PFSK-1 (cell line): ENCODE measurements around the gene CRNKL1.

Experiments used
- FOXP2 ChIP-seq: optimal IDR thresholded peaks from 2 replicates; pipeline ENCODE3; 2011; ENCODE audit warnings: borderline replicate concordance, control low read depth, inconsistent platforms; ENCODE audit not compliant: insufficient read depth; ENCODE audit errors: extremely low read length, extremely low read depth
- POLR2AphosphoS5 ChIP-seq: IDR thresholded peaks from 2 replicates; pipeline ENCODE4 v1.6.1; 2012; ENCODE audit warnings: low read depth, mild to moderate bottlenecking, control low read depth, low read length, moderate library complexity
- SIN3A ChIP-seq: IDR thresholded peaks from 2 replicates; pipeline ENCODE4 v1.6.1; 2012; ENCODE audit warnings: mild to moderate bottlenecking, low read length, moderate library complexity, borderline replicate concordance; ENCODE audit not compliant: insufficient read depth
- TAF1 ChIP-seq: IDR thresholded peaks from 2 replicates; pipeline ENCODE4 v1.6.1; 2012; ENCODE audit warnings: low read length, control low read depth, borderline replicate concordance; ENCODE audit not compliant: insufficient read depth
- TF ChIP-seq, protein P1 (sequence below), 2 experiments: IDR thresholded peaks; 2 replicates each; pipeline versions ENCODE4 v1.6.1 to v1.8.0; 2011 to 2012; ENCODE audit warnings: low read depth in 2 of 2, low read length in 2 of 2, control low read depth in 1 of 2, inconsistent platforms in 1 of 2, mild to moderate bottlenecking in 1 of 2, moderate library complexity in 1 of 2; ENCODE audit not compliant: insufficient read depth in 1 of 2

Gene CRNKL1

DNA sequence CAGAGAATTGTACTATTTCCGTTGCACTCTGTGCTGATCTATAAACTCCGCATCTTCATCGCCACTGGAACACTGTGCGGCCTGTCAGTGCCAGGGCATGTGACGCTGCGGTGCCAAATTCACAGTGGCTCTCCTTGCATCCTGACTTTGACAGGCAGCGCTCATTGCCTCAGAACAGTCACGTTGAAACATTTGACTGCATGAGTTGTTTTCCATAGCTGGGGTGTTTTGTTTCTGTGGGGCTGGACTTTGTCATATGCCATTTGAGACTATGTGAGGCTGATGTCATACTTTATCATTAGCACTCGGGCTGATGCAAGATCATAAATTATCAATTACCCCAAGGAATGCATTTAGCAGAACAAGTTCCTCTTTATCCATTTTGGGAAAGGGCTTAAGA is 32.8 kb upstream of the CRNKL1 start:
- TF ChIP-seq TAF1 (no peak), FOXP2 (no peak), SIN3A (no peak), POLR2AphosphoS5 (no peak)
- TF ChIP-seq, protein P1, sequence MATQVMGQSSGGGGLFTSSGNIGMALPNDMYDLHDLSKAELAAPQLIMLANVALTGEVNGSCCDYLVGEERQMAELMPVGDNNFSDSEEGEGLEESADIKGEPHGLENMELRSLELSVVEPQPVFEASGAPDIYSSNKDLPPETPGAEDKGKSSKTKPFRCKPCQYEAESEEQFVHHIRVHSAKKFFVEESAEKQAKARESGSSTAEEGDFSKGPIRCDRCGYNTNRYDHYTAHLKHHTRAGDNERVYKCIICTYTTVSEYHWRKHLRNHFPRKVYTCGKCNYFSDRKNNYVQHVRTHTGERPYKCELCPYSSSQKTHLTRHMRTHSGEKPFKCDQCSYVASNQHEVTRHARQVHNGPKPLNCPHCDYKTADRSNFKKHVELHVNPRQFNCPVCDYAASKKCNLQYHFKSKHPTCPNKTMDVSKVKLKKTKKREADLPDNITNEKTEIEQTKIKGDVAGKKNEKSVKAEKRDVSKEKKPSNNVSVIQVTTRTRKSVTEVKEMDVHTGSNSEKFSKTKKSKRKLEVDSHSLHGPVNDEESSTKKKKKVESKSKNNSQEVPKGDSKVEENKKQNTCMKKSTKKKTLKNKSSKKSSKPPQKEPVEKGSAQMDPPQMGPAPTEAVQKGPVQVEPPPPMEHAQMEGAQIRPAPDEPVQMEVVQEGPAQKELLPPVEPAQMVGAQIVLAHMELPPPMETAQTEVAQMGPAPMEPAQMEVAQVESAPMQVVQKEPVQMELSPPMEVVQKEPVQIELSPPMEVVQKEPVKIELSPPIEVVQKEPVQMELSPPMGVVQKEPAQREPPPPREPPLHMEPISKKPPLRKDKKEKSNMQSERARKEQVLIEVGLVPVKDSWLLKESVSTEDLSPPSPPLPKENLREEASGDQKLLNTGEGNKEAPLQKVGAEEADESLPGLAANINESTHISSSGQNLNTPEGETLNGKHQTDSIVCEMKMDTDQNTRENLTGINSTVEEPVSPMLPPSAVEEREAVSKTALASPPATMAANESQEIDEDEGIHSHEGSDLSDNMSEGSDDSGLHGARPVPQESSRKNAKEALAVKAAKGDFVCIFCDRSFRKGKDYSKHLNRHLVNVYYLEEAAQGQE (IDR thresholded peaks at IDR 0.05; ENCODE audit: insufficient read depth in 1 of 2, low read depth in 2 of 2, low read length in 2 of 2), result no peak

DNA sequence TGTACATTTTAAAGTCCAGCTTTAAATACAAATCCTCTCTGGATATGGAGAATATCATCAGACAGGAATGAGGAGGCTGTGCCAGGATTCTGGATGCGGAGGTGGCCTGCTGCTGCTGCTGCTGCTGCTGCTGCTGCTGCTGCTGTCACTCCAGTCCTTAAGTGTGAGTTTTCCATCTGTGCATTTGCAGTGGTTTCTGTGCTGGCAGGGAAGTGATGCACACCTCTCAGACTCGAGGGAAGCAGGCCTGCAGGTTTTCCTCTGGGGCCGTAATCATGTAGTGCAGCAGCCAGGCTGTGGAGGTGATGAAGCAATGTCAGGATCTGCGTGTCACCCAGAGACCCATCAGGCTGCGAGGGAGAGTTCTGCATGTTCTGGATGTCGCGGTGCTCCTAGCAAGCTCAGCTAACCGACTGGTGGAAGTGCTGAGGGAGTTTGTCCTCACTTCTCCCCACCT is 32.1 kb upstream of the CRNKL1 start:
- TF ChIP-seq SIN3A (no peak), FOXP2 (no peak), TAF1 (no peak), POLR2AphosphoS5 (no peak)
- TF ChIP-seq, protein P1 (IDR thresholded peaks at IDR 0.05; ENCODE audit: insufficient read depth in 1 of 2, low read depth in 2 of 2, low read length in 2 of 2), result no peak

DNA sequence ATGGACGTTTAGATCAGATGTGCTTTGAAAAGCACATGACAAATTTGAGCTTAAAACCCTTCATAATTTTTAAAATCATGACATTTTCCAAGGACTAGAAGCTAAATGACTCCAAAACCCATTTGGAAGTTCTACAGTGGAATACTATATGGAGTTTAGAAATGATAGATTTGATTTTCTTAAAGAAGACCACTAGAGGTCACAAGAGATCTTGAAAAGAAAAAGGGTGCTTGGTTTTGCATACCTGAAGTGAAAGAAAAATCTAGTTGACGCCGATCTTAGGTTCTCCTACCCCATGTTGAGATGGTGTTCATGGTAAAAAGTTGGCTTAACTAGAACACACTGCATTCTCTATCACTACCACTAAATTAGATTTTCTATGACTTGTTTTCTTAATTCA is 31.5 kb upstream of the CRNKL1 start:
- TF ChIP-seq FOXP2 (no peak), SIN3A (no peak), TAF1 (no peak), POLR2AphosphoS5 (no peak)
- TF ChIP-seq, protein P1 (IDR thresholded peaks at IDR 0.05; ENCODE audit: insufficient read depth in 1 of 2, low read depth in 2 of 2, low read length in 2 of 2), result no peak

DNA sequence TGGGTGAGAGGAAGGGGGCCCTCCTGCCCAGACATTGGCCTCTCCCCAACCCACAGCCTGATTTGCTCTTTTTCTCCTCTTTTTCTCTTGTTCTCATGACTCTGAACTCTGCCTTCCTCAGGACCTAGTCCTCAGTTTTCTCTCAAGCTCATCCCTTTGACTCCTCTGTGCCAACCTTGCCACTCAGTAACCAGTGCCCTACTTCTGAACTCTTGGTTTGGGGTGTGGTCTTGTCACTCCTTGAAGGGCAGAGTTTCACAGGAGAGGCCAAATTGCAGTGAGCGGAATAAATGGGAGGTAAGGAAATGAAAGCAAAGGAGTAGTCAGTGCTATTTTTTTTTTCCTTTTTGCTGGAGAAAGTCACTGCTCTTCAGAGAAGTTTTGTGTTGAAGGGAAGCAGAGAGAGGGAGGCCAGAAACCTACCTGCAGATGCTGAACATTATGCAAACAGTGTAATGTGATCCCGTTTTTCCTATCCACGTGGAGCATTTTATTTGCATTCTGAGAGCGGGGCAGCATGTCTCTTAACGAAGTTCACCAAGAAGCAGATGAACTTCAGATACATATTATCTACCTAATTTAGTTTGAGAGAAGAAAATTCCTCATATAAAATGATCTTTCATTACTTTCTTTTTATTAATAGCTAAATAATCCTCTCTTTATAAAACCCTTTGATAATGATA is 27.0 kb upstream of the CRNKL1 start:
- no peak for TF ChIP-seq POLR2AphosphoS5
- TF ChIP-seq SIN3A, result no peak
- no peak for TF ChIP-seq TAF1
- TF ChIP-seq FOXP2, result no peak
- TF ChIP-seq, protein P1 (IDR thresholded peaks at IDR 0.05; ENCODE audit: insufficient read depth in 1 of 2, low read depth in 2 of 2, low read length in 2 of 2), result no peak

DNA sequence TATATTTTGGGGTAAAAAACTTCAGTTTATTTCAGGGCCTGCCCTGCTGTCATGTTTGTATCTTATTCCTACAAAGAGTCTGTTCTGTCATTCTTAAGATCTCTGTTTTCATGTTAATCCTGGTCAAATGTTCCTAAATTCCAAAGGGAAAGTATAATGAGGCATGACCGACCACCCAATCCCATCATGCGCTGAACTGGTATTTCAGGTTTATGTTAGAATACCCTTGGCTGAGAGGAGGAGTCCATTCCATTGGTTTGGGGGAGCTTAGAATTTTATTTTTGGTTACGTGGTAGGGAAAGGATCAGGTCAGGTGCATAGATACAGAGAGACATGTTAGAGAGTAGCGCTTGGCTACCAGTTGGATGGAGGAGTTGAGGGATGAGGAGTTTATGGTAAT is 25.8 kb upstream of the CRNKL1 start:
- TF ChIP-seq FOXP2, result no peak
- TF ChIP-seq SIN3A, result no peak
- TF ChIP-seq TAF1, result no peak
- TF ChIP-seq POLR2AphosphoS5, result no peak
- TF ChIP-seq, protein P1 (IDR thresholded peaks at IDR 0.05; ENCODE audit: insufficient read depth in 1 of 2, low read depth in 2 of 2, low read length in 2 of 2), result no peak
